ENCODE data around the gene ARFGAP1. TPM values are rescaled to one million over a fixed set of nuclear protein-coding genes. Genes with fewer than 3 reads are reported as not detected.

ARFGAP1 gene
- 47.1 TPM for total RNA-seq

DNA sequence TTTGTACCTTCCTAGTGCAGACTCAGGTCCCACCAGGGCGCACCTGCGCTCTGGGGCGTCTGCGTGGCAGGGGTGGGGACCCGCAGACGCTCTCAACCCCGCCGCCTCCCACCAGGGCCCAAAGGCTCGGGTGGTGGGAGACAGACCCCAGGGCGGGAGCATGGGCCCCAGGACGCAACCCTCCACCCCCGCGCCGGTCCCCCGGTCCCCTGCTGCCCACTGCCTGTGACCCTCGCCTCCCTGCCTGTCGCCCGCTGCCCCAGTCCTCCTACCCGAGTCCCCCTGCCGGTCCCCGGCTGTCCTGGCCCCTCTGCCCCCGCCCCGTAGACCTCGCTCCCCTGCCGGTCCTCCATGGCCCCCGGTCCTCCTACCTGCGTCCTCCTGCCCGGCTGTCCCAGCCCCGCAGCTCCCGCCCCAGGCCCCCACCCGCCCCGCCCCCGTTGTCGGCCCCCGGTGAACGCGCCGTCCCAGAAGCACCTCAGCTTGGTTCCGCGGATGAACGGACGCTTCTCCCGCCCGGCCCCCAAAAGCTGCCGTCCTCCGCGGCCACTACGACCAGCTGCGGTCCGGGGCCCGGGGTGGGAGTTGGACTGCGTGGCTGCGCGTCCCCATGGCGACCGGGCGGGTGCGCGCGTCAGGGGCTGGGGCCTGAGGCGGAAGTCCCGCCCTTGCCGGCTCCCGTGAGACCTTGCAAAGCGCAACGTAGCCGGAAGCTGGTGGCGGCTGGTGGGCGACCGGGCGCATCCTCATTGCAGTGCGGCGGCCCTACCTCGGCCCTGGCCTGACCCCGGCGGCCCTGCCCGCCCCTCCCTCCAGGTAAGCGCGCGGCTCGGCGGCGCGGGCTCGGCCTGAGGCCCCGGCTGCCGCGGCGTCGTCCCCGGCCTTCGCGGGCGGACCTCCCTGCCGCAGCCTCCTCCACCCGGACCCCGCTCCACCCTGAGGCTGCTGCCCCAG, at the start of gene ARFGAP1:
ARFGAP1 (plus strand) TSS at position 709 of the 954 bp plus-strand sequence. CDS start 2,768 bp downstream, outside the sequence.
- peak; percentile 97 for DNase-seq

DNA sequence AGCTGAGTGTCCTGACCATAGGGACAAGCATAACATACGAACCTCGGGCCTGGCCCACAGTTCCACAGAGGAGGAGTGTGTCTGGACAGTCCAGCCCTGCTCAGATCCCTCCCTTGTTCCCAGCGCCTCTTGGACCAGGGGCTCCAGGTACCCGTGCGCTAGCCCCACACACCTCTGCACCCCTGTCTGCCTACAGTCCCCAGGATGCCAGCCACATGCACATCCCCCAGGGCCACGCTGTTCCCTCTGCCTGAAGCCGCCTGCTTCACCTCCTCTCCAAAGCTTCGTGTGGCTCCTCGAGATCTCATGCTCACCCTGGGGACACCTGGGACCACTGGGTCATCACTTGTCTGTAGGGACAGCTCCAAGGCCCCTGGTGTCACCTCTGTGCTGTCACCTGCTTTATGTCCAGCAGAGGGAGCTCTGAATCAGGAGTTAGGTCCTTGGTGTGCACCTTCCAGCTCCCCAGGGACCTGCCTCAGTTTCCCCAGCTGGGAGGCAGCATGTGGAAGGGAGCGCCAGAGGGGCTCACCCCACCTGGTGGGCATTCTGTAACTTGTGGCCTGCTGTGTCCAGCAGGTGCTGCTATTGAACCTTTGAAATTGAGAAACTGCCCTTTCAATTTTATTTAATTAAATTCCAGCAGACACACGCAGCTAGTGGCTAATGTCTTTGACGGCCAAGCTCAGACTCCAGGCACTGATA, 49.3 kb upstream of the ARFGAP1 start:
- peak; percentile 56 for DNase-seq

DNA sequence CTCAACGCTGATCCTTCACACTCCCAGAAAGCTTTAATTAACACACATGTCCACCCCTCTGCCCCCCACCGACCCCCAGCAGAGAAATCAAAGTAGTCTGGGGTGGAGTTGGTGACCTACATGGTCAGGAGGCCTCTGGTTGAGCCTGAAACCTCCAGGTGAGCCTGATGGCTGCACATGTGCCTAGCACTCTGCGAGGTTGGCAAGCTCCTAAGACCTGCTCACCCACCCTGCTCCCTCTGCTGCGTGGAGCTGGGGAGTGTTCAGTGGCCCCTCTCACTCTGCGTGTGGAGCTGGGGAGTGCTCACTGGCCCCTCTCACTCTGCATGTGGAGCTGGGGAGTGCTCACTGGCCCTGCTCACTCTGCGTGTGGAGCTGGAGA, 48.8 kb upstream of the ARFGAP1 start:
- no peak for DNase-seq

DNA sequence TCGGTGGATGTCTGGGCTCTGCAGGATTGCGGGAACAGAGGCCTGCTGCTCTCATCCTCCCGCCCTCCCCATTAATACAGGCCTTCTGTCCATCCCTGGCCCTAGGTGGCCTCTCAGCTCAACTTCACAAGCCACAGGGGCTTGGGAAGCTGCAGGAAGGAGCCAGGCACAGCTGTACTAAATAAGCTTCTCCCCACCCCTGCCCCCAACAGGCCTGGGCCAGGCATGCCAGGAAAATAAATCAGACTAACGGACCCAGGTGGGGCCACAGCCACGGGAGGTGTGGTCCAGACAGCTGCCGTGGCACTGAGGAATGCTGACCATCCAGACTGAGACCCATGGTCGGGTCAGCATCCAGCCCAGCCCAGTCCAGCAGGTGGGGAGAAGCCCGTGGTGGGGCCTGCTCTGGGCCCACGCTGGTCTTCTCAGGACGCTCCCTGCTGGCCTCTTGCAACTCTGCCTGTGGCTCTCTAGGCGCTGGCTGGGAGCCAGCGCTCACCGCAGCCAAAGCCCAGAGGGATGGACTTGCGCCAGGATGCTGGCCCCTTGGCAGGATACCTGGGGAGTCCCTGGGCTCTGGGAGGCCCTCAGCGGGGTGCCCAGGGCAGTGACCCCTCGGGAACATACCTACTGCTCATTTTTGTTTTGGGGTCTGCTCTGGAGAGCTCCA, 48.1 kb upstream of the ARFGAP1 start:
- peak; percentile 38 for DNase-seq

DNA sequence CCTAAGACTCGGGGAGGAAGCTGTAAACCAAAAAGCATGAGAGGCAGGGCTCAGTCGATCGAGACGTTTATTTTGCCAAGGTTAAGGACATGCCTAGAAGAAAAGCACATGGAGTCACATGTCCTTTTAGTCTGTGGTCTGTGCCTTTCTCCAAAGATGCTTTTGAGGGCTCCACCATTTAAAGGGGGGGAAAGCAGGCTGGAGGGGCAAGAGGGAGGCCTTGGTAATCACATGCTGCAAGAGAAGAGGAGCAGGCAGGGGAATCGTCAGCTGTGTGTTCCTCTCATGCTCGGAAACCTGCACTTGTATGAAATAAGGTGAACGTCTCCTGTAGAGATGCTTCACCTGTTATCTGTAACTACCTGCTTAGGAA, 47.5 kb upstream of the ARFGAP1 start:
- no peak for DNase-seq

DNA sequence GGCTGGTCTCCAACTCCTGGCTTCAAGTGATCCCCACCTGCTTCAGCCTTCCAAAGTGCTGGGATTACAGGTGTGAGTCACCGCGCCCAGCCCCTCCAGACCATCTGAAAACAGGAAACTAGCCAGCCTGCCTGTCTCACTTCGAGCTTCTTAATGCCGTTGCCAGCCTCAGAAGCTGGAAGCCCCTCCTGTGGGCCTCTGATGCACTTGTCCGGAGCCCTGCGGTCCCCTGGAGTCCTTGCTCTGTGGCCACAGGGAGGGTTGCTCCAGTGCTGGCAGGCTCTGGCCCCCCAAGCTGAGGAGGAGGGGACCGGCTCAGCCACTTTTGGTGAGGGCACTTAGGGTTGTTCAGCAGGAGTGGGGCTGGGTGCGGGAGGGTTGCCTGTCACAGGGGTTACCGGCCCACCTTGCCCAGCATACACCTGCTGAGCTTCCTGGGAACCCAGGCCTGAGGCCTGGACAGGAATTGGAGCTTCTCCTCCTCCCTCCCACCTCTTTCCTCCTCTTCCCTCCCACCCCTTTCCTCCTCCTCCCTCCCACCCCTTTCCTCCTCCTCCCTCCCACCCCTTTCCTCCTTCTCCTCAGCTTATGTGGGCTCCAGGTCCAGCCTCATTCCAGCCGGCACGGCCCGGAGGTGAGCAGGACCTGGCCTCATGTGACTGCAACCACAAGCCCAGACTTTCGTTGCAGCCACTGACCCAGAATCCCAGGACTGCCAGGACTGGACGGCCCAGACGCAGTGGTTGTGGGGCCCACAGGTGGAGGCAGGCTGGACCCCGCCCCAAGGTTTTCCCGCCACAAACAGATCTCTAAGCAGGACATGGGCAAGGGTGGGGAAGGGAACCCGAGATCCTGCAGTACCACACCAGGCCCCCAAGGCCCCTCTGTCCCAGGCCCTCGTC, 46.3 kb upstream of the ARFGAP1 start:
- no peak for DNase-seq

DNA sequence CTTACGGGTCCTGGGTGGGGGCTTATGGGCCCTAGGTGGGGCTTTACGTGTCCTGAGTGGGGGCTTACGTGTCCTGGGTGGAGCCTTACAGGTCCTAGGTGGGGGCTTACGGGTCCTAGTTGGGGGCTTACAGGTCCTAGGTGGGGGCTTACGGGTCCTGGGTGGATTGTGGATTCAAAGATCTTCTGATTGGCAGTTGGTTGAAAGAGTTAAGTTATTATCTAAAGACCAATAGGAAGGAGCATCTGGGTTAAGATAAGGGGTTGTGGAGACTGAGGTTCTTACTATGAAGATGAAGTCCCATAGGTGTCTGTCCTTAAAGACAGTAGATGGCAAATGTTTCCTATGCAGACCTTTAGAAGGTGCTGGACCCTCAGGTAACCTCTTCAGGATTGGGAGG, 45.4 kb upstream of the ARFGAP1 start:
- no peak for DNase-seq

DNA sequence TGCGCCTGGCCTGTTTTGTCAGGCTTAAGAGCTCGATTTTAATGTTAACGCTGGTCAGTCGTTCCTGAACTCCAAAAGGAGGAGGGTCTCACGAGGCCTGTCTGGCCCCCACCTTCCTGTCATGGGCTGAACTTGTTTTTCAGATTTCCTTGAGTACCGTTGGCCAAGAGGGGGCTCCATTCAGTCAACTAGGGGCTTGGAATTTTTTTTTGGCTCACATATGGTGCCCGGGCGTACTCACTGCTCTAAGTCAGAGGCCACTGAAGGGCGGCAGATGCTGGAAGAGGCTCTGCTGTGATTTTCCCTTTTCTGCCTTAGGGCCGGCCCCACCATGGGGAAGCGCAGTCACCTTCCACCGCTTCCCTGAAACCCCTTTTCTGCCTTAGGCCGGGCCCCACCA, 43.8 kb upstream of the ARFGAP1 start:
- DNase-seq, result peak; percentile 48

DNA sequence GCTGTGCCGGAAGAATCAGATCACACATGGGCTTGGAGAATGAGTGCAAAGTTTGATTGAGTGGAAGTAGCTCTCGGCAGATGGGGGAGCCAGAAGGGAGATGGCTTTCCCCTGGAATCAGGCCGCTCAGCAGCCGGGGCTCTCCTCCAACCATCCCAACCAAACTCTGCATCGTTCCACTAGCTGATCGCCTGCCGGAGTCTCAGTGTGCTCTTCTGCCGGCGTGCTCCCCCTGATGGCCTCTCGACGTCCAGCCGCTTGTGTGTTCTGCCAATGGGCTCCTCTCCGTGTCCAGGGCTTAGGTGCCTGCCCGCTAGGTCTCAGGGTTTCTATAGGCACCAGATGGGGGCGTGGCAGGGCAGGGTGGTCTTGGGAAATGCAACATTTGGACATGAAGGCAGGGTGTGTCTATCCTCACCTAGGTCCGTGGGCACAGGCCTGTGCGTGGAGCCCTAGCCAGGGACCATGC, 41.8 kb upstream of the ARFGAP1 start:
- DNase-seq, result peak; percentile 86

DNA sequence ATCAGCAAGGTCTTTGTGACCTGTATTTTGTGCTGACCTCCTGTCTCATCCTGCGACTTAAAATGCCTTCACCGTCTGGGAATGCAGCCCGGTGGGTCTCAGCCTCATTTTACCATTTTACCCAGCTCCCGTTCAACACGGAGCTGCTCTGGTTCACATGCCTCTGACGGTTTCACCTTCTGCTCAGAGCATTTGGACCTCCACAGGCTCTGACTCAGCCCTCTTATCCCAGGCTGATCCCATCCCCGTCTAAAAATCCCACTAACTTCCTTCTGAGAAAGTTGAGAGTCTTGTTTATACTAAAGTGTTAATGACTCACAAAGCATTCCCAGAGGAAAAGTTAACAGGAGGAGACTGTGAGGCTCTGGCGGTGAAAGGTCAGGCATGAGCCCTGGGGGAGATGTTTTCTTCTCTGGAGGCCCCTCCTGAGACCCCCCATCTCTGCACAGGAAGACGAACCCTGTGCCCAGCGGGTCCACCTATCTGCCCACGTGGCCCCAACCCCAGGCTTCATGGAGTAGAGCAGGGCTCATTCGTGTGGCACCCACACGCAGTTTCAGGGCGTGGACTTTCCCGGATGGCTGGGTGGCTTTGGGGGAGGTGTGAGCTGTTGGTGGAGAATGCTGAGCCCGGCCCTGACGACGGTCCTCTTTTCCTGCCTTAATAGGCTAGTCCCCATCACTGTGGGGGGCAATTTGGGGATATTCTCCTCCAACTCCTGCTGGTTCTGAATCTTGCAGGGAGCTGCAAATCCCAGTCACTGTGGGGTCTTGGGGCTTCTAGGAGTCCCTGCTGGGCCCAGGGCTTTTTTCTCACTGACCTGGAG, 40.2 kb upstream of the ARFGAP1 start:
- no peak for DNase-seq

DNA sequence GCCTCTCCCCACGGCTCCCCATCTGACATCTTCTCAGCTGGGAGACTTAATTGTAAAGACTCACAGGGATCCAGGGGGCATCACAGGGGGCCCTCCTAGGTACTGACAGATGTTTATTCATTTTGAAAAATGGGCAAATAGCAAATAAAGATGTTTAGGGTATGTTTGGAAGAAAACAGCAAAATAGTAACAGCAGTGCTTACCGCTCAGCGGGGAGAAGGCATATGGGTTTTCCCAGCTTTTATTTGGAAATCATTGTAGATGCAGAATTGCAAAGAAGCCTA, 39.6 kb upstream of the ARFGAP1 start:
- no peak for DNase-seq

DNA sequence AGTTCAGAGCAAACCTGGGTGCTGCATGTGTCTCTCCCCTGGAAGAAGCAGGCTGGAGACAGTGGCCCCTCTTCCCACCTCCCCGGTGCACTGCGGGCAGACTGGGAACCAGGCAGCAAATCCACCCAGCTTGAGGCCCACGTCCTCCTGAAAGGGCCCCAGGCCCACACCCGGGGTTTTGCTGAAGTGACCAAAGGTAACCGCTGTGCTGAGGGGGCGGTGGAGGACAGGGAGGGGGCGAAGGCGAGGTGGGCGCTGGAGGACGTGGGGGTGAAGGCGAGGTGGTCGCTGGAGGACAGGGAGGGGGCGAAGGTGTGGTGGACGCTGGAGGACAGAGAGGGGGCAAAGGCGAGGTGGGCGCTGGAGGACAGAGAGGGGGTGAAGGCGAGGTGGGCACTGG, 38.7 kb upstream of the ARFGAP1 start:
- no peak for DNase-seq

DNA sequence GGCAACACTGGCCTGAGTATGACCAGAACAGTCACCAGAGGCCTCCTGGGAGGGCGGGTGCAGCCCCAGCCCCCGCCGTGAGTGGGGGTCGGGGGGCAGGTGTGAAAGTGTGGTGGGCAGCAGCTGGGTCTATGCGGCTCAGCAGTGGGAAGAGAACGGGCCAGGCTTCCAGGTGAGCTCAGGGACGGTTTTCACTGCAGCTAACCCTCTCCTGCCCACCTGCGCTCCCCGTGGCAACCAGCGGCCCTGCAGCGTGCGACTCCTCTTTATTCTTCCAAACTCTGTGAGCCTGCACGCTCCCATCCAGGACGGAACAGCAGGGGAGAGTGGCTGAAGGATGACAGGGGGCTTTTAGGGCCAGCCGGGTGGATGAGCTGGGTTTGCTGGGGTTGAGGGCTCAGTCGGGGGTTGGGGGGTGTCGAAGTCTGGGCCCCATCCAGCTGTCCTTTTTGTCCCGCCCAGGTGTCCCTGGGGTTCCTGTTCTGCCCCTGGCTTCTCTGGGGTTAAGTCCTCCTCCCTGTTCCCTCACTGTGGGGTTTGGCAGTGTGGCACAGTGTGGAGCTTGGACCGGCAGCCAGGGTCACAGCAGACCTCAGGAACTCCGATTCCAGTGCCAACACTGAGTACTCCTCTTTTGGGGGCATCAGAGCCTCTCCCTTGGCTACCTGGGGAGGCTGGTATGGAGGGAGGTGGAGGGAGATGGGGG, 37.8 kb upstream of the ARFGAP1 start:
- peak; percentile 55 for DNase-seq

DNA sequence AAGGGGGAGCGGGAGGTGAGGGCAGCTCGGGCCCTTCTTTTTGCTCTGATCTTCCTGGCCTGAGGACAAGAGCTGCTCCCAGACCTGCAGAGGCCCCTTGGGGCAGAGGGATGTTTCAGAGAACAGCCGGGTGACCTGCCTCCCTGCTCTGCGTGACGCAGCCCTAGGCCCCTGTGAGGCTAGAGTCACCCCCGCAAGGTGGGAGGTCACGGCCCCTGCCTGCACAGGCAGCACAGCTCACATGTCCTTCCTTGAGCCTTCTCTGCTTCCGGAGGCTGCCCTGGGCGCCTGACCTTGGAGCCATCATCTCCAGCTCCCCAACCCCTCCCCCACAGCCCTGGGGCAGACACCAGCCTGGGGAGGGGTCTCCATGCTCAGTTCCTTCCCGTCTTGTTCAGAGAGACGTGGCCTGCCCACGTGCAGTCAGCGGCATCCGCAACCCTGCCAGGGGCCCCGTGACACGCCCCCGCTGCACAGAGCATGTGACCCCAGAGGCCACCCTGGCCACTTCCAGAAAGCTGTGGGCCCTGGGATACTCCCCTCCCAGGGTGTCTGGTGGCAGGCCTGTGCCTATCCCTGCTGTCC, 37.1 kb upstream of the ARFGAP1 start, which contains the start of gene BIRC7:
BIRC7 (plus strand) TSS at position 507 of the 585 bp plus-strand sequence. CDS start 192 bp downstream, outside the sequence.
- no peak for DNase-seq

DNA sequence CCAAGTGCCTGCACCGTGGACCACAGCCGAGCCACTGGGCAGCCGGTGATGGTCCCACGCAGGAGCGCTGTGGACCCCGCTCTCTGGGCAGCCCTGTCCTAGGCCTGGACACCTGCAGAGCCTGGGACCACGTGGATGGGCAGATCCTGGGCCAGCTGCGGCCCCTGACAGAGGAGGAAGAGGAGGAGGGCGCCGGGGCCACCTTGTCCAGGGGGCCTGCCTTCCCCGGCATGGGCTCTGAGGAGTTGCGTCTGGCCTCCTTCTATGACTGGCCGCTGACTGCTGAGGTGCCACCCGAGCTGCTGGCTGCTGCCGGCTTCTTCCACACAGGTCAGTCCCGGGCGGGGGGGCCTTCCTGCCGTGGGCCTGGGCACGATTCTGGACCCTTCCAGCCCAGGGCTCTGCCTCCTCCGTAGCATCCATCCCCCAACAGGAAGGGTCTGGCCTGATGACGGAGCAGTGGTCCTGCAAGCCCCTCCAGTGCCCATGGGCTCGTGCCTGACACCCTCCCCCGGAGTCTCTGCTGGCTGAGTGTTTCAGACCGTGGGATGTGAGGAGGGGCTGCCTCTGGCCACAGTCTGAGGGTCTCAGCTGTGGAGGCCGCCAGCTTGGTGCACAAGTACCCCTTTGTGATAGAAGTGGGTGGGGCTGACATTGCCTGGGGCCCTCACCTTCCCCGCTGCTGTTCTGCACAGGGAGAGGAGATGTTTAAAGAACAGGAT, 36.3 kb upstream of the ARFGAP1 start:
- no peak for DNase-seq

DNA sequence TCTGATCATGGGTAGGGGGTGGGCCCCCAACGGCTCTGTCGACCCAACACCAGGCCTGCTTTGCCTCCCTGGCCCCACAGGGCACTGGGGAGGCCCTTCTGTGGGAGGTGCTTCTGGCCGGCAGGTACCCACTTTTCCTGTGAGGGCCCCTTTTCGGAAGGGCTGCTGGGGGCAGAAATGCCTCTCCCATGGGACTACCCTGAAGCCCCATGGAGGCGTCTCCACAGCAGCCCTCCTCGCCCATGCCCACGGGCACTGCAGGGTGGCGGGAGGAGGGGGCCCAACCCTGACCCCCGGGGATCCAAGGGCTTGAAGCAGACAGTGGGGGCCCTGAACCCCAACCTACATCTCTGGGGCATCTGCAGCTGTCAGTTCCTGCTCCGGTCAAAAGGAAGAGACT, 34.6 kb upstream of the ARFGAP1 start:
- no peak for DNase-seq

DNA sequence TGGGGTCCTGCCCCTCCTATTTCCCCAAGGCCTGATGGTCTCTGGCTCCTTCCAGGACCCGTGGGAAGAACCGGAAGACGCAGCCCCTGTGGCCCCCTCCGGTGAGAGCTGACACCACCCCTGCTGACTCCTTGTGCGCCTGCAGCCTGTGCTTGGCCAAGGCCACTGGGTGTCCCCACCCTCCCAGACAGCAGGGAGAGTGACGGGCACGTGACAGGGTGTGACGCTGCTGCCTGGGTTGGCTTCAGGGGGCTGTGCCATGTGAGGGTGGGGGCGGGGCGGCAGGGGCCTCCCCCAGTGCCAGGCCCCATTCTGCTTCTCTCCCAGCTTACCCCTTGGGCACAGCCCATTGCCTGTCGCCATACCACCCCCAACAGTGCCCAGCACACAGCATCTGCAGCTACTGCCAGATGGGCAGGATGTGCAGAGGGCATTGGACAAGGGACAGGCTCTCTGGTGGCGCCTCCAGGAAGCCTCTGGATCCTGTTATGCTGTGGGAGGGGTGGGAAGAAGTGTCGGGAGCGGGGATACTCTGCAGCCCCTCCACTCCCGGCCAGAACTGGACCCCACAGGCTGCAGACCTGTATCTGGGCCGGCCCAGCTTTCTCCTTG, 34.0 kb upstream of the ARFGAP1 start:
- DNase-seq, result peak; percentile 64

DNA sequence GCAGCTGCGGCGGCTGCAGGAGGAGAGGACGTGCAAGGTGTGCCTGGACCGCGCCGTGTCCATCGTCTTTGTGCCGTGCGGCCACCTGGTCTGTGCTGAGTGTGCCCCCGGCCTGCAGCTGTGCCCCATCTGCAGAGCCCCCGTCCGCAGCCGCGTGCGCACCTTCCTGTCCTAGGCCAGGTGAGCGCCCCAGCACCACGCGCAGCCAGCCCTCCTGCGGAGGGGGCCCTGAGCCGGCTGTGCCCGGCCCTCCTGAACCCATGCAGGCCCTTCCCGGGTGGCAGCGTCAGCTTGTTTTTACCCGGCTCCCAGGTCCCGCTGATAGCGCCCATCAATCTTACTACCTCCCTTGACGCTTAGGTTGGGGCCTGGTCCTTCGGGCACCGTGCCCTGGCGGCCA, 33.2 kb upstream of the ARFGAP1 start:
- DNase-seq, result no peak

DNA sequence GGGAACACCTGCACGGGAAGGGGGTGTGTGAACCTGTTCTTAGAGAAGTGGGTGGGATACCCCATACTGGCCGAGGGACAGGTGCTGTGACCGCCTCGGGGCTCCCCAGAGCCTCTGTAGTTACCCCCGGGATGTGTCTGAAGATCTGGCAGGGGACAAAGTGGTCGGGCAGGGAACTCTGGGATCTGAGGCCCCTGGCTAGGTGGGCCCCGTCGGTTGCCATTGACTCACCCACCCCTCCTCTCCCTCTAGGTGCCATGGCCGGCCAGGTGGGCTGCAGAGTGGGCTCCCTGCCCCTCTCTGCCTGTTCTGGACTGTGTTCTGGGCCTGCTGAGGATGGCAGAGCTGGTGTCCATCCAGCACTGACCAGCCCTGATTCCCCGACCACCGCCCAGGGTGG, 32.6 kb upstream of the ARFGAP1 start:
- no peak for DNase-seq
